GM19468 (cell line): Measurements from ENCODE around the gene DNTT.

Experiments
- ATAC-seq: cut with Tn5 transposase; IDR thresholded peaks from one replicate; pipeline ENCODE4 v1.9.1; 2021; ENCODE audit warnings: mild to moderate bottlenecking, moderate library complexity, moderate number of reproducible peaks; ENCODE audit not compliant: unreplicated experiment; ENCODE audit errors: extremely low read depth

Gene DNTT

DNA sequence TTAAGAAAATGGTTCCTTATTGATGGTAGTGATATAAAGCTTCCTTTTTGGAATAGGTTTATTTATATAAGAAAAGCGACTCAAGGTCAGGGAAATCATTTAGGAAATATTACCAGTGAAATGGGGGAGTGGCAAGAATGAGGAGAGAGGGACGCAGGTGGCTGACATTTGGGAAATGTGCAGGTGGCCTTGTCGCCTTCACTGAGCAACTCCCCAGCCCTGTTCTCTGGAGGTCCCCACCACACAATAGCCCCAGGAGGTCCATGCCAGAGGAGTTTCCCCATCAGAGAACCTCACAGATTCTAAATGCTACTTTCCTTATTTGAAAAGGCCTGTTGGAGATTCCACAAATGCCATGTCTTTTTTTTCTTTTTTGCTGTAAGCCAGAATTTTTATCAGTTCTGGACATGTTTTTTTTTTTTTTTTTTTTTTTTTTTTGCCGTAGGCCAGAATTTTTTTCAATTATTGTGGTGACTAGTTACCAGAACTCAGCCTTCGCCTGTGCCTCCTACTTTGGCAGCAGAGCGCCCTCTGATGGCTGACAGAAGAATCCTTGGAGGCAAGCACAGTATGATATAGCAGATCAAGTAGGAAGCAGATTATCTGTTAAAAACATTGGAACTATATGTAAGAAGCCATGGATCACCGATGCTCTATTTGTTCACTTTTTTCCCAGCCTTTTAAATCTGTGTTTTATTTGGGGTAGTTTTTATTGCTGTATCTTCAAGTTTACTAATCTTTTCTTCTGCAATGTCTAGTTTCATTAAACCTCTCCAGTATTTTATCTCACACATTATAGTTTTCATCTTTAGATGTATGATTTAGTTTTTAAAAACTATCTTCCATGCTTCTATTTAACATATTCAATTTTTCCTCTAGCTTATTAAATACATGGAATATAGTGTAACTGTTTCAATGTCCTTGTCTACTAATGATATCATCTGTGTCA is 36.0 kb downstream of the DNTT start:
- ATAC-seq: no peak

- ATAC-seq: no peak
These were observed 37.3 kb downstream of the DNTT start for GRCh38 chr10:96341219-96342182.

DNA sequence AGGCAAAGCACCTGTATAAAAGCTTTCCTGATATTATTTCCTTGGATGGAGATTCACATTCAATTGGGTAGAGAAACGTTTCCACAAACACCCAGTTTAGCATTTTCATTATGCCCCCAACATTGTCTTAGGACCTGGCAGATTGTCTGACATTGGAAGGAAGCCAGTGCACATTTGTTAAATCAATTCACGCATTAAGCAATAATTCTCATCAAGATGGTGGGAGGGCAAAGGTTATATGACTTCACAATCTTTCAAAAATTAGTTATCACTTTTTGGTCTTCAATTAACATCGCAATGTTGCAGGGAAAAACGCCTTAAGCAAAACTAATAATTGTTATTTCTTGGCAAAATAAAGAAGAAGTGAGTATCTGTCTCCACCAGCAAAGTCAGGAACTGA is 38.2 kb downstream of the DNTT start:
- no peak for ATAC-seq

DNA sequence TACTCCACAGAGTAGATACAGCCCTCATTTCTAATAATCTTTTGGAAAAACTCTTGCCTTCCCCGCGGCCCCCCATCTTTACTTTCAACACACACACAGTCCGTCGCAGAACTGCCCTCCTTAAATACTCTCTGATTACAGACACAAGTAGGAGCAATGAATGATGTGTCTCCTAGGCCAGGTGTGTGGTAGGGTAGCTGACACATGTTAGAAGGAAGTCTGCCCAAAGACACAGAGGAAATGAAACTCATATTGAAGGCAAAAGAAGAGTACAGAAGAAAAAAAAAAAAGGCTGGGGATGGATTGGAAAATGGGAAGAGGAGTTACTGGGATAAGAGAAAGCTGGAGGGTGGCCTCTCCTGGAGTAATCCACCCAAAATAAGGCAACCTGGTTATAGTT is 39.9 kb downstream of the DNTT start:
- ATAC-seq: no peak

DNA sequence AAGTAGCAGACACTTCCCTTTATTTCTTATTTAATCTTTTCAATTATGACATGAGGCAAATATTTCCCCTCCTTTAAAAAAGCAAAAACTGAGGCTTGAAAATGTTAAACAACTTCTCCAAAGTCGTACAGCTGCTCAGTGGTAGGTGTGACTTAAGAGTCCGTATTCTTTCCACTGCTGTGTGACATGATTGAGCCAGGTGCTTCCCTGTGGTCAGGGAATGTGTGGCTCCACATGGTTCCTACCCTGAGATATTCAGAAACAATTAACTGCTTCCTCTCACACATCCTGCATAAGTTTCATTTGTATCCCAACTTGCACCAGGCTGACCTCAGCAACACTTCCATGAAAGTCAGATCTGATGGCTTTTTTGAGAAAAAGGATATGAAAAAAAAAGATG is 41.0 kb downstream of the DNTT start:
- ATAC-seq: no peak

DNA sequence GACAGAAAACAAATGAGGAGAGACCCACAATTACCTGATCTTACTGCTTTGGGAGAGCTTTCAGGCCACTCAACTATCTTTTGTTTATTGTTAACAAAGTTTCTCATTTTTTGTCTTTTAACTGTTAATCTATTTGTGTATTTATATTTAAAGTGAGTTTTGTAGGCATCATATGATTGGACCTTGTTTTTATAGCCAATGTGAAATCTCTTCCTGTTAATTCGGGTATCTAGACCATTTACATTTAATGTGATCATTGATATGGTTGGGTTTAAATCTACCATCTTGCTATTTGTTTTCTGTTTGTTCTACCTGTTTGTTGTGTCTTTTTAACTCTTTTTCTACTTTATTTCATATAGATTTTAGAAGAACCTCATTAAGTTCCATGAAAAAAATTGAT is 42.1 kb downstream of the DNTT start:
- ATAC-seq: no peak

DNA sequence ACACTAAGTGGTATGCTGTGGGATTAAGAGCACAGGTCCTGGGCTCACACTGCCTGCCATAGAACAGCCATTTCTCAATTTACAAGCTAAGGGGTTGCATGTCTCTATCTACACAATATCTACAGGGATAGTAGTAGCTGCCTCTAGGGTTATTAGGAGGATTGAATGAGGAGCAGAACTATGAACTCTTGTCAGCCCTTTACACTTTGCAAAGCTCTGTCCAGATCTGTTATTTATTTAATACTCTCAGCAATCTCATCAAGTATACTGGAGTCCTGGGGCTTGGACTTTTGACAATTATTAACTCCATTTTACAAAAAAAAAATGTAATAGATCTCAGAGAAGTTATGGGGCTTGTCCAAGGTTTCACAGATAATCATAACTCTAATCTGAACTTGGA is 47.8 kb downstream of the DNTT start:
- ATAC-seq: no peak

- no peak for ATAC-seq
These were observed 48.3 kb downstream of the DNTT start for GRCh38 chr10:96352582-96352981.

DNA sequence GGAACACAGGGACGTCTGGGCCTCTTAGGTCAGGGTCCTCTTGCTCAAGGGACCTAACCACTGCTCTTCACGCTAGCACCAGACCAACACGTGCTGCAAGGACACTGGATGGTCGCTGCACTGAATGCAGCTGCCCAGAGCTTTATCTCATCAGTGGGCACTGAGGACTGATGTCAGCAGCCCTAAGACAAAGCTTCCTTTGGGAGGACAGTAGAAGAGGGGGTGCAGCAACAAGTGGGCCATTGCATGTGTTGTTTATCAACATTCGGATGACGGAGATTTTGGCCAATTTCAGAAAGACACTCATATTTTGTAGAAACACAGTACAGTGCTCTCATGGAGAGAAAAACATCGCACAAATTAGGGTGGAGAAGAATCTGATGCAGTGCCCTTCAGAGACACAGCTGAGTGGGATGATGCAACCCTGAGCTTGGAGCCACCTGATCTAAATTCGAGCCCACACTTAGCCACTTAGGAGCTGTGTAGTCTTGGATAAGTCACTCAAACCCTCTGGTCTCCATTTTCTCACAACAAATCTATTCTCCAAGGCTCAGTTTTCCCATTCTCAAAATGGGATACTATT is 52.9 kb downstream of the DNTT start:
- ATAC-seq: no peak

DNA sequence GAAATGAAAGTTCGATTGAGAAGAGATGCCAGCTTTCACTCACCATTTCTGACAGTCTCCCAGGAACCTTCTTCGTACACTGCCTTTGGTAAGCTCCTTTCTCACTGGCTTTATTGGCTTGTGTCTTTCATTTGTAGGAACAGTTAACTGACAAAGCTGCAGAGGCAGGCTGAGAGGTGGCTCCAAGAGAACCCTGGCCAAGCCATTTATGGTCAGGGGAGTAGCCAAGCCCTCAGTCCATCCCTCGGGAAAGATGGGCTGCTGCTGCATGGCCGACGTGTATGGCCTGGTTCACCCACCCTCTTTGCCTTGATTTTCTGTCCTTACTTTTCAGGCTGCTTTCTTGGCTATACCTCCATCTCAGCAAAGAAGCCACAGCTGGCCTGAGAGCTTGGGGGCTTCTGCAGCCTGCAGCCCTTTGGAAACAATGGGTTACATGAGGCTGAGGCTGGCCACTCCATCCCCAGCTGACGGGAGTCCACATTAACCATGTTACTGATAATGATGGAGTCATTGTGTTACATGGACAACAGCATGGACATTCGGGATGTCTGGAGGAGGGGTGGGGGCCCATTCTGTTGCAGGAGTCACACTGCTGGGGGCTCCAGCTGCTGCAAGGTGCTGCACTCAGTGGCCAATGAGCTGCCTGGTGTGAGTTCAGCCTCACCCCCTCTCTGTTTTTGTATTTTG is 54.8 kb downstream of the DNTT start, which contains the start of gene OPALIN:
Gene OPALIN, minus strand, starts transcription at position 152 of the 690 bp plus-strand sequence. Its CDS starts 106 bp downstream, at position 46.
- no peak for ATAC-seq

DNA sequence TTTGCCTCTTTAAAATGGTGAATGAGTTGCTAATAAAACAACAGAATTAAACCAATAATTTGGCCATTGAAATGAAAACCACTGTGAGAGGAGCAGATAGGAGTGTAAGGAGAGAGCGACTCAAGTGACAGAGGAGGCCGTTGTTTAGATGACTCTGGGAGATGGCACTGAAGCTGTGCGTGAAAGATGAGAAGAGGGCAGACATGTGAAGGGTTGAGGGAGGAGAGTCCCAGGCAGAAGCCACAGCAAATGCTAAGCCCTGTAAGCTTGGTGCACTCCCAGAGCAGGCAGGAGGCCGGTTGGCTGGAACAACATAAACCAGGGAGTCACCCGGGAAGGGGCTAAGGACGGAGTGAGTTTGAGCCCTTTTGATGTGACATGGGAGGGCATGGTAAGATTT is 55.4 kb downstream of the DNTT start:
- no peak for ATAC-seq

GRCh38 chr10:96360331-96360730 is 56.1 kb downstream of the DNTT start:
- ATAC-seq: no peak

GRCh38 chr10:96360766-96361165 is 56.5 kb downstream of the DNTT start:
- ATAC-seq: no peak

- ATAC-seq: no peak
These were observed 61.3 kb downstream of the DNTT start for GRCh38 chr10:96365571-96365970.

DNA sequence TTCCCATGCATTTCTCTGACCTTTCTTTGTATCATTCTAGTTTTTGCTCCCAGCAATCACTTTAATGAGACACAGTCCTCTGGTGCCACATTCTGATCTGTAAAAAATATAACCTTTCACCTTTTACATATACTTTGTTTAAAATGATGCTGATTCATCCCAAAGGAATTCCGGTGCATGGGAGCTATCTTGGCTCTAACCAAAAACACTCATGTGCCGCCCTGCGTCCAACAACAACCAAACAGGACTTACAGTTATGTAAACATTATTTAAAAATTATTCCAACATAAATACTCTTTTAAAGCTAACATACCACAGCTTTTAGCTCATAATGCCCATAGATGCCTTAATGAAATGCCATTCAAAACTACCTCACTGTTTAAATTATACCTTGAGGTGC is 62.3 kb downstream of the DNTT start:
- ATAC-seq: no peak

GRCh38 chr10:96367470-96367869 is 63.2 kb downstream of the DNTT start:
- ATAC-seq: no peak

GRCh38 chr10:96368971-96369370 is 64.7 kb downstream of the DNTT start:
- no peak for ATAC-seq

DNA sequence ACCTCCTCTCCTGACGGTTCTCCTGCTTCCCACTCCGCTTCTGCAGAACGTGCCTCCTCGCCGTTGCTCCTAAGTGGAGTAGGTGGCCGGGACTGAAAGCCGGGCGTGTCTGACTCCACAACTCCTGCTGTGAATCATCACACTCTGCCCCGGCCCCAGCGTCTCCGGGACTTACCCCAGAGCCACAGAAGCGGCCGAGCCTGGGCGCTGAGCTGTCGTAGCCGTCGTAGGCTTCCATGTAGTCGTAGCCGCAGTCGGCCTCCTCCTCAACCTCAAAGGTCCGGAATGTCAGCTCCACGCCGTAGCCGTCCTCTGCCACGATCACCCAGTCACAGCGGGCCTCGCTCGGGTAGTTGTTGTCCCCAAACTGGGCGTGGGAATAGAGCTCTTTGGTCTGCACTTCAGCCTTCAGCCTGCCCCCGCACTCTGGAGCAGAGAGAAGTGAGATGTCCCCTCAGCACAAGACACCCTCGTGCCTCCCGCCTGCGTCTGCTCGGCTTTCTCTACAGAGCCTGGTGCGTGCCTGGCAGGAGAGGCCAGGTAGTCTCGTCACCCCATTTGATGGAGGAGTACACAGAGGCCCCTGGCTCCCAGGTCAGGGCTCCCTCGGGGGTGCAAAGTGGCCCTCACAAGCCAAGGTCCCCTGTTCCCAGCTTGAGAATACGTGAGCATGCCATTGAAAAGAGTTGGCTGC is 65.8 kb downstream of the DNTT start:
- no peak for ATAC-seq

DNA sequence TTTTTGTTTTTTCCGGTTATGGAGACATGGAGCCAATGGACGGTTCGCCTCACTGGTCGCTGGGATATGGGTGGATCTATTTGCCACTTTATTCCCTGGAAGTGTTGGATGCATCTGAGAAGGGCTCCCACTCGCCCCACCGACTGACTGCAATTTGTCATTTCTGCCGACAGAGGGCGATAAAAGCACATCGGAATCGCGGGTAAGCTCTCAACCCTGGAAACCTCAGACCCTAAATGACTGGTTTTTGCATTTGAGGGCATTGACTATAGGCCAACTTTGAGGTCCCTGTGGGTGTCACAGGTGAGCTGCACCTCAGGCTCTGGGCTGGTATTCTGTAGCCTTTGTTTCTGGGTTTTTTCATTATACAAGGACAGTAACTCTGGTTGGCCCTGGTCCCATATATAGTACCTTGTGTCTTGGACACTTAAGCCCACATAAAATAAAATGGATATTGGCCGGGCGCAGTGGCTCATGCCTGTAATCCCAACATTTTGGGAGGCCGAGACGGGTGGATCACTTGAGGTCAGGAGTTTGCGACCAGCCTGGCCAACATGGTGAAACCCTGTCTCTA is 66.4 kb downstream of the DNTT start:
- no peak for ATAC-seq
